Suprapubic skin (tissue), 4 donors: ENCODE results near the gene NFYA. TPM values are rescaled to one million over a fixed set of nuclear protein-coding genes. Genes with fewer than 3 reads are reported as not detected.

Source experiments
- DNase-seq, 2 donors: peaks; one replicate each; pipeline ENCODE4 v3.0.0-alpha.2; 2019; ENCODE audit warnings: low spot score in 2 of 2
- H3K27ac ChIP-seq: fragments of 200-600 bp; sonication (generic); one replicate; pipeline ENCODE4 v1.5.1; 2019
- H3K27me3 ChIP-seq: fragments of 200-600 bp; sonication (generic); one replicate; pipeline ENCODE4 v1.5.1; 2019
- H3K36me3 ChIP-seq: fragments of 200-600 bp; sonication (generic); one replicate; pipeline ENCODE4 v1.5.1; 2019
- H3K4me1 ChIP-seq: fragments of 200-600 bp; sonication (generic); one replicate; pipeline ENCODE4 v1.5.1; 2019
- H3K4me3 ChIP-seq: fragments of 200-600 bp; sonication (generic); one replicate; pipeline ENCODE4 v1.5.1; 2019; ENCODE audit warnings: mild to moderate bottlenecking
- H3K9me3 ChIP-seq: fragments of 200-600 bp; sonication (generic); one replicate; pipeline ENCODE4 v1.5.1; 2019
- EP300 ChIP-seq: sonication (generic); formaldehyde crosslinking; IDR thresholded peaks from one replicate; pipeline ENCODE4 v1.6.1; 2017; ENCODE audit warnings: antibody characterized with exemption
- POLR2A ChIP-seq, 2 donors: fragments of 450-650 bp; IDR thresholded peaks; one replicate each; pipeline ENCODE4 v1.6.1; 2017; ENCODE audit warnings: antibody characterized with exemption in 2 of 2, mild to moderate bottlenecking in 2 of 2, moderate library complexity in 2 of 2
- POLR2AphosphoS5 ChIP-seq, 3 donors: sonication (generic); formaldehyde crosslinking; IDR thresholded peaks; one replicate each; pipeline ENCODE4 v1.6.1; 2017; ENCODE audit warnings: antibody characterized with exemption in 3 of 3
- WGBS: methylation state at CpG from one replicate; pipeline ENCODE4 v1.1.5; 2018; 5-methylcytosine and 5-hydroxymethylcytosine counted together
- total RNA-seq, 4 donors: library from RNA; depleted of rRNA; stranded (reverse); fragments of >200 nt; gene quantifications; one replicate each; pipeline ENCODE4 v1.1.0, GENCODE V29; 2016
- TF ChIP-seq, protein P1 (sequence below), 2 donors: fragments of 200-600 bp in 1 of 2; fragments of 450-650 bp in 1 of 2; sonication (generic) in 1 of 2; IDR thresholded peaks; one replicate each; pipeline ENCODE4 v1.5.1; 2016 to 2019; ENCODE audit warnings: antibody characterized with exemption in 2 of 2, mild to moderate bottlenecking in 1 of 2, moderate library complexity in 1 of 2

Gene NFYA
- total RNA-seq, 4 donors from 2014 or later: 19.7 to 33.0 (median 24.2) TPM

DNA sequence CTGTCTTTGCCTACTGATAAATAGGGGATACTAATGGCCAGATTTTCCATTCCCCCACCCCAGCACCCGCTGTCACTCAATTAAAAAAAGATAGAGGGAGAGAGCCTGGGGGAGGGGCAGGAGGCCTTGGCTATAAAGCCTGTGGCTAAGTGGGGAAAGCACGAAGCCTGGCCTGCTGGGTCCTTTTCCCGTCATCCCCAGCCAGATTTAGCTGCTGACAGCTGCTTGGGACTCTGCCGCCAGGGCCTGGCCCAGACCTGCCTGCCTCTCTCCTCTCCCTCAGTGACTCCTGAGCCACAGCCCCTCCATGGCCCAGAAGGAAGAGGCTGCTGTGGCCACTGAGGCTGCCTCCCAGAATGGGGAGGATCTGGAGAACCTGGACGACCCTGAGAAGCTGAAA is 19.7 kb upstream of the NFYA start, which contains the start of gene APOBEC2:
APOBEC2 (plus strand) TSS at position 162 of the 400 bp plus-strand sequence; CDS start at position 308, 146 bp downstream.
- Histone ChIP-seq H3K4me3 (no peak within 1 kb of the TSS), H3K9me3 (no peaks in the 10 kb centered on the region), H3K27me3 (no peaks in the 10 kb centered on the region), H3K27ac (no peak within 1 kb of the TSS), H3K36me3 (no peaks in the 10 kb centered on the region), H3K4me1 (no peaks in the 10 kb centered on the region)
- no peak for DNase-seq
- no peak for TF ChIP-seq POLR2A (IDR thresholded peaks at IDR 0.05)
- WGBS: 50% methylated on average over 2 of the region's 5 CpGs

DNA sequence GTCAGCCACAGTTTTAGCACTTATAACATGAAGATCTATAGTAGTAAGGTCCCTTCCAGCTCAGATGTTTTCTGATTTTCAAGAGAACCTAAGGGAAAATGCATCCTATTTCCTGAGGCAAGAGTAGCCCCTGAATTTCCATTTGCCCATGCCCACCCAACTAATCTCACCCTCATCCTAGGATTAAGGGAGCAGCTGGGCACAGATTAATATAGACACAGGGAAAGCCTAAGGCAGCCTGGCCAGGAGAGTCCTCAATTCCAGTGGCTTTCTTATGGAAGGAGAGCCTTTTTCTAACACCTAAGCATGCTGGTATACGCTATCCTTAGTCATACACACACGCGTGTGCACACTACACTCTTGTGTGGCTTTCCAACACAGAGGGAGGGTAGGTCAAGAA is 18.3 kb upstream of the NFYA start:
- no peak overlapping the region for H3K4me3 ChIP-seq
- no peak overlapping the region for H3K27ac ChIP-seq
- H3K27me3 ChIP-seq: no peaks in the 10 kb centered on the region
- no peaks in the 10 kb centered on the region for H3K4me1 ChIP-seq
- H3K36me3 ChIP-seq: no peaks in the 10 kb centered on the region
- WGBS: 92% methylated on average over 3 of the region's 3 CpGs
- TF ChIP-seq EP300: no peak
- no peak for TF ChIP-seq POLR2AphosphoS5 (IDR thresholded peaks at IDR 0.05)
- TF ChIP-seq POLR2A (IDR thresholded peaks at IDR 0.05): no peak
- TF ChIP-seq, protein P1, sequence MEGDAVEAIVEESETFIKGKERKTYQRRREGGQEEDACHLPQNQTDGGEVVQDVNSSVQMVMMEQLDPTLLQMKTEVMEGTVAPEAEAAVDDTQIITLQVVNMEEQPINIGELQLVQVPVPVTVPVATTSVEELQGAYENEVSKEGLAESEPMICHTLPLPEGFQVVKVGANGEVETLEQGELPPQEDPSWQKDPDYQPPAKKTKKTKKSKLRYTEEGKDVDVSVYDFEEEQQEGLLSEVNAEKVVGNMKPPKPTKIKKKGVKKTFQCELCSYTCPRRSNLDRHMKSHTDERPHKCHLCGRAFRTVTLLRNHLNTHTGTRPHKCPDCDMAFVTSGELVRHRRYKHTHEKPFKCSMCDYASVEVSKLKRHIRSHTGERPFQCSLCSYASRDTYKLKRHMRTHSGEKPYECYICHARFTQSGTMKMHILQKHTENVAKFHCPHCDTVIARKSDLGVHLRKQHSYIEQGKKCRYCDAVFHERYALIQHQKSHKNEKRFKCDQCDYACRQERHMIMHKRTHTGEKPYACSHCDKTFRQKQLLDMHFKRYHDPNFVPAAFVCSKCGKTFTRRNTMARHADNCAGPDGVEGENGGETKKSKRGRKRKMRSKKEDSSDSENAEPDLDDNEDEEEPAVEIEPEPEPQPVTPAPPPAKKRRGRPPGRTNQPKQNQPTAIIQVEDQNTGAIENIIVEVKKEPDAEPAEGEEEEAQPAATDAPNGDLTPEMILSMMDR (IDR thresholded peaks at IDR 0.05): no peak
- H3K9me3 ChIP-seq: no peaks in the 10 kb centered on the region
- DNase-seq: no peak

DNA sequence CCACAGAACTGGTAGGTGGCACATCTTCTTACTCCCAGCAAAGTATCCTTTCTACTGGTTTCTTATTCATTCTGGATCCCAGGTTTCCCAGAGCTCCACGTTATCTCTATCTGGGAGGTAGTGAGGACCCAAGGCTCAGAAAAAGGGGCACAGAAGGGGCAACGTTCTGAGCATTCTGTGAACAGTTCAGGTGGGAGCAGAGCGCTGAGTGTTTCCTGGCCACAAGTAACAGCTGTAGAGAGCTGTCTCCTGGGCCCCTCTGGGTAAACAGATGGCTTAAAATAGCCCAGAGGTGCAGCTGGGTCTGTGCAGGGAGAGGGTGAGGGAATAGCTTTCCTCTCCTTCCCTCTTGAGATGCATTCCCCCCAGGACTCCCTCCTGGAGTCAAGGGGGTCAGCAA is 17.6 kb upstream of the NFYA start:
- no peak overlapping the region for H3K4me3 ChIP-seq
- WGBS: 56% methylated on average over 3 of the region's 3 CpGs
- DNase-seq: no peak
- H3K4me1 ChIP-seq: no peaks in the 10 kb centered on the region
- no peaks in the 10 kb centered on the region for H3K36me3 ChIP-seq
- no peaks in the 10 kb centered on the region for H3K9me3 ChIP-seq
- H3K27me3 ChIP-seq: no peaks in the 10 kb centered on the region
- no peak for TF ChIP-seq POLR2AphosphoS5 (IDR thresholded peaks at IDR 0.05)
- TF ChIP-seq, protein P1 (IDR thresholded peaks at IDR 0.05): no peak
- TF ChIP-seq EP300: no peak
- no peak for TF ChIP-seq POLR2A (IDR thresholded peaks at IDR 0.05)
- no peak overlapping the region for H3K27ac ChIP-seq

DNA sequence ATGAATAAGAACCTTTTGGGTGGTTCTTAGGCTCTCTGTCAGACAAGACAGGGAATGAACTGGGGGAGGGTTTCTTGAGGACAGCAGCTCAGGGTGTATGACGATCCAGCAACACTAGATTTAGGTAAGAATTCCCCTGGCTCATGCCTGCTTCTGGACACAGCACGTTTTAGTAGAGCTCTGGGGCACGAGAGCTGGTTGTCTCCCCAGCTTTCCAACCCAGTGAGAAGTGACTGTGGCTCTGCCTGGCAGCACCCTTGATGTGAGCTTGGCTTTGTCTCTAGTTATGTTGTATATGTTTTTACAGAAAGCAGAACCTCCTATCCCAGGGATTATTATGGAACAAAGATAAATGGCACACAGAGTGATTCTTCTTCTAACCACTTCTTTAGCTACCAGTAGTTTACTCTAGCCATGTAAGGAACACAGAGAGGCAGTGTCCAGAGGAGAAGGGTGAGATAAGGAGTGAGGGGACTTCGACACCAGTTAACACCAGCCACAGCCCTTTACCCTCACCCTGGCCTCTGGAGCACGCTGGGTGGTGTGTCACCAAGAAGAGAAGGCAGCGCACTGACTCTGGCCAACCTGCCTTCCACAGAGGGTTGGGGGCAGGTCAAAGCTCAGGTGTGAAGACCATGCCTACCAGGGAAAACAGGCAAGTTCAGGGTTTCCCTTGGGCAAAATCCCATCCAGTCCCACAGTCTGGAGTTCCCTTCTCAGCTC is 15.8 kb upstream of the NFYA start:
- WGBS: 84% methylated on average over 6 of the region's 6 CpGs
- Histone ChIP-seq H3K27me3 (no peaks in the 10 kb centered on the region), H3K27ac (no peak overlapping the region), H3K4me3 (no peak overlapping the region), H3K4me1 (peaks cover 5% of the 10 kb centered on the region), H3K9me3 (no peaks in the 10 kb centered on the region), H3K36me3 (peaks cover 5% of the 10 kb centered on the region)
- DNase-seq: no peak
- TF ChIP-seq, protein P1 (IDR thresholded peaks at IDR 0.05): no peak
- TF ChIP-seq POLR2AphosphoS5 (IDR thresholded peaks at IDR 0.05): no peak
- TF ChIP-seq POLR2A (IDR thresholded peaks at IDR 0.05): no peak

DNA sequence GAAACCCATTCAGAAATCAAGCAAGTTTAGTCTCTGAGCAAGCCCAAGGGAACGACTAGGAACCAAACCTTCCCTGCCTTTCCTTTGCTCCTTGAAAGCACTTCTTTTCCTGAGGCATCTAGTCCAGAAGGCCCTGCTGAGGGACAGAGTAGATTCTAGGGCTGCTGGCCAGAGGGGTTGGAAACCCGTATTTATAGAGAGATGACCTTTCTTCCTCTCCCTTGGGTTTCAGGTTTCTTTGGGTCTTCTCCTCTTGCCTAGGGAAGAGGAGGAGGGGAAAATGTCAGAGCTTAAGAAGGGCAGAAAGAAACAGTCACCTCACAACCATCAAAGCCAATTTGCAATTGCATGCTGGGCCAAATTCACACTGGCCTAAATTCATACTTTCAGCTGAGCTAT is 14.0 kb upstream of the NFYA start:
- DNase-seq: no peak
- no peaks in the 10 kb centered on the region for H3K27me3 ChIP-seq
- H3K9me3 ChIP-seq: no peaks in the 10 kb centered on the region
- H3K4me3 ChIP-seq: no peak overlapping the region
- H3K4me1 ChIP-seq: peaks cover 5% of the 10 kb centered on the region
- peaks cover 6% of the 10 kb centered on the region for H3K36me3 ChIP-seq
- TF ChIP-seq POLR2A (IDR thresholded peaks at IDR 0.05) (no peak), EP300 (no peak), POLR2AphosphoS5 (IDR thresholded peaks at IDR 0.05) (no peak)
- TF ChIP-seq, protein P1 (IDR thresholded peaks at IDR 0.05): no peak
- WGBS: 84% methylated on average over 2 of the region's 2 CpGs
- no peak overlapping the region for H3K27ac ChIP-seq
